Kidney (tissue), 14 donors: ENCODE measurements around the gene ABCG1. TPM values are rescaled to one million over a fixed set of nuclear protein-coding genes. Genes with fewer than 3 reads are reported as not detected.

ENCODE experiments used
- DNase-seq, 5 donors: peaks; one replicate each; pipeline ENCODE4 v3.0.0-alpha.2; 2013 to 2020
- FAIRE-seq: peaks from 2 replicates; lab custom pipeline; 2012; peaks lifted over from hg19 to GRCh38; lab: Jason Lieb, UNC
- H3K27ac ChIP-seq, 2 donors: one replicate each; pipeline ENCODE4 v1.7.0; 2013; ENCODE audit warnings: low read depth in 2 of 2, low read length in 2 of 2, inconsistent platforms in 1 of 2
- H3K27me3 ChIP-seq: one replicate; pipeline ENCODE4 v1.7.1; 2013; ENCODE audit warnings: low read length, inconsistent platforms; ENCODE audit not compliant: control insufficient read depth, insufficient read depth
- H3K36me3 ChIP-seq, 3 donors: one replicate each; pipeline versions ENCODE4 v1.7.0 to v1.7.1; 2013; ENCODE audit warnings: low read length in 3 of 3, control low read depth in 1 of 3, inconsistent platforms in 1 of 3; ENCODE audit not compliant: insufficient read depth in 3 of 3, control insufficient read depth in 2 of 3
- H3K4me1 ChIP-seq, 3 donors: one replicate each; pipeline versions ENCODE4 v1.7.0 to v1.7.1; 2013; ENCODE audit warnings: low read length in 3 of 3, inconsistent platforms in 1 of 3, low read depth in 1 of 3; ENCODE audit not compliant: control insufficient read depth in 2 of 3, insufficient read depth in 2 of 3
- H3K4me3 ChIP-seq, 3 donors: one replicate each; pipeline versions ENCODE4 v1.7.0 to v1.8.1; 2013; ENCODE audit warnings: low read length in 3 of 3, control low read depth in 1 of 3, inconsistent platforms in 1 of 3
- H3K9ac ChIP-seq, 3 donors: one replicate each; pipeline versions ENCODE4 v1.7.0 to v1.7.1; 2013; ENCODE audit warnings: low read length in 3 of 3, control low read depth in 1 of 3, inconsistent platforms in 1 of 3
- H3K9me3 ChIP-seq, 3 donors: one replicate each; pipeline versions ENCODE4 v1.7.0 to v1.7.1; 2013; ENCODE audit warnings: low read length in 3 of 3, control low read depth in 1 of 3, inconsistent platforms in 1 of 3; ENCODE audit not compliant: control insufficient read depth in 2 of 3, insufficient read depth in 1 of 3
- intact Hi-C: fragments of 100-400 bp; cut with DNase I; formaldehyde crosslinking; loops from one replicate; pipeline ENCODE4 v1.11.1; 2022
- polyA plus RNA-seq: library from polyadenylated mRNA; stranded (reverse); fragments of 350-450 nt; fragmentation: Illumina TruSeq; extraction: RNeasy Lipid Tissue Mini Kit (QIAGEN cat#74804); gene quantifications from one replicate; pipeline ENCODE4 v1.2.3, GENCODE V29; 2014; ENCODE audit warnings: low read depth, low replicate concordance; ENCODE audit not compliant: insufficient read depth
- total RNA-seq: library from RNA; stranded (reverse); fragmentation: NEBNext Ultra II Directional; extraction: Animal tissue kit (Norgen Biotek cat#: 25700); gene quantifications from one replicate; pipeline ENCODE4 v1.2.1, GENCODE V29; 2021
- TF ChIP-seq, protein P1 (sequence below): IDR thresholded peaks from 3 replicates; pipeline ENCODE4 v1.5.1; 2012; ENCODE audit warnings: mild to moderate bottlenecking, moderate library complexity, borderline replicate concordance; ENCODE audit not compliant: insufficient read depth; ENCODE audit errors: extremely low read depth
- donor health status: control.
- donor health status: control.
- donor health status: control.
- donor health status: control.
- donor health status: control.
- donor health status: DM: yes; HTN: yes; CAD: no.
- donor health status: Normal renal cell carcinoma (clear cell type).

The ABCG1 gene
- total and polyA plus RNA-seq, 2 donors from 2014 or later: 5.6 to 27.6 TPM

DNA sequence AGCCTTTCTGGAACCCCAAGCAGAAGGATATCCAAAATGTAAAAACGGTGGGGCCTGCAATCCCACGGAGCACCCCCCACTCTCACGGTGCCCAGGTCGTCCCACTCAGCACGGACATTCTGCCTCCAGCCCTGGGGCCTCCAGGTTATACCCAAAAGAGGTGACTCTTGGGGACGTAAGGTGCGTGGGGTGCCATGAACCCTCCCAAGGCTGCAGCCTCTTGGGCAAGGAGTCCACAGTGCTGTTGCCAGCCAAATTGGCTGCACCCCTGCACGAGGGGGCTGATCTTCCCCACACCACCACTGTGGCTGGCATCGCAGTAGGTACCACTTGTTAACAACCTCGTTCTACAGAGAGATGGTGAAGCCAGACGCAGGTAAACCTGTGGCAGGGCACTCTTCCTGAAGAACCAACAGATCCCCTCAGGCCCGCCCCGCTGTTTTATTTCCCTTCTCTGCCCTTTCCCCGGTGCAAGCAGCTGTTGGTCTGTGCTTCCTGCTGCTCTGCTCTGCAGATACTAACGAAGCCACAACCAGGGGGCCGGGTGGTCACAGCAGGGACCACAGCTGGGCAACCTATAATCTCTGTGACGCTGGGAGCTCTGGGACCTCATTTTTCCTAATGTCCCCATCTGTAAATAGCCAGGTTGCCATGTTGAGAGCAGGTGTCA, 87.6 kb downstream of the ABCG1 start:
- Histone ChIP-seq H3K4me3 (no peak overlapping the region), H3K27me3 (no peaks in the 10 kb centered on the region), H3K4me1 (peaks cover 0 to 3% (median 0%) of the 10 kb centered on the region in 3 donors), H3K27ac (no peak overlapping the region), H3K9ac (no peak overlapping the region), H3K9me3 (no peaks in the 10 kb centered on the region), H3K36me3 (no peaks in the 10 kb centered on the region)
- intact Hi-C loops: no loop called here
- TF ChIP-seq, protein P1, sequence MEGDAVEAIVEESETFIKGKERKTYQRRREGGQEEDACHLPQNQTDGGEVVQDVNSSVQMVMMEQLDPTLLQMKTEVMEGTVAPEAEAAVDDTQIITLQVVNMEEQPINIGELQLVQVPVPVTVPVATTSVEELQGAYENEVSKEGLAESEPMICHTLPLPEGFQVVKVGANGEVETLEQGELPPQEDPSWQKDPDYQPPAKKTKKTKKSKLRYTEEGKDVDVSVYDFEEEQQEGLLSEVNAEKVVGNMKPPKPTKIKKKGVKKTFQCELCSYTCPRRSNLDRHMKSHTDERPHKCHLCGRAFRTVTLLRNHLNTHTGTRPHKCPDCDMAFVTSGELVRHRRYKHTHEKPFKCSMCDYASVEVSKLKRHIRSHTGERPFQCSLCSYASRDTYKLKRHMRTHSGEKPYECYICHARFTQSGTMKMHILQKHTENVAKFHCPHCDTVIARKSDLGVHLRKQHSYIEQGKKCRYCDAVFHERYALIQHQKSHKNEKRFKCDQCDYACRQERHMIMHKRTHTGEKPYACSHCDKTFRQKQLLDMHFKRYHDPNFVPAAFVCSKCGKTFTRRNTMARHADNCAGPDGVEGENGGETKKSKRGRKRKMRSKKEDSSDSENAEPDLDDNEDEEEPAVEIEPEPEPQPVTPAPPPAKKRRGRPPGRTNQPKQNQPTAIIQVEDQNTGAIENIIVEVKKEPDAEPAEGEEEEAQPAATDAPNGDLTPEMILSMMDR: no peak
- FAIRE-seq (no peak), DNase-seq (peak in 1 of 5 donors; percentile 33)

DNA sequence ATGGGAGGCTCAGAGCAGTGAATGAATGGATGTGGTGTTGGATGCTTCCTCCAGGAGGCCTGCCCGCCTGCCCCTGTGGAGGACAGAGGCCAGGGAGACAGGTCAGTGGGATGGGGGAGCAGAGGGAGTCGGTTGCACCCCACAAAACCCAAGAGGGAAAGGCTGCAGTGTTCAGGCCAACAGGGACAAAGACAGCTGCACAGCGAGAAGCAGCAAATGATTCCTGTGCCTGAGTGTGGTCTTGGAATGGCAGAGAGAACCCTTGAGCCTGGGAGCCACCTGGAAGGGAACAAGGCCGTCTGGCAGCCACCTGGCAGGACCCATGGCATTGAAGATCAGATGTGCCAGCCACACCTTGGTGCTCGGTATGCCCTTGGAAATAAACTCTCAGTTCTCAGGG, 88.2 kb downstream of the ABCG1 start:
- peak in 1 of 5 donors; percentile 23 for DNase-seq
- no peak overlapping the region for H3K9ac ChIP-seq
- no peak overlapping the region for H3K4me3 ChIP-seq
- H3K27me3 ChIP-seq: no peaks in the 10 kb centered on the region
- FAIRE-seq: no peak
- peaks cover 0 to 3% (median 0%) of the 10 kb centered on the region in 3 donors for H3K4me1 ChIP-seq
- no peaks in the 10 kb centered on the region for H3K9me3 ChIP-seq
- intact Hi-C loops: no loop called here
- no peaks in the 10 kb centered on the region for H3K36me3 ChIP-seq
- TF ChIP-seq, protein P1: no peak
- H3K27ac ChIP-seq: no peak overlapping the region

DNA sequence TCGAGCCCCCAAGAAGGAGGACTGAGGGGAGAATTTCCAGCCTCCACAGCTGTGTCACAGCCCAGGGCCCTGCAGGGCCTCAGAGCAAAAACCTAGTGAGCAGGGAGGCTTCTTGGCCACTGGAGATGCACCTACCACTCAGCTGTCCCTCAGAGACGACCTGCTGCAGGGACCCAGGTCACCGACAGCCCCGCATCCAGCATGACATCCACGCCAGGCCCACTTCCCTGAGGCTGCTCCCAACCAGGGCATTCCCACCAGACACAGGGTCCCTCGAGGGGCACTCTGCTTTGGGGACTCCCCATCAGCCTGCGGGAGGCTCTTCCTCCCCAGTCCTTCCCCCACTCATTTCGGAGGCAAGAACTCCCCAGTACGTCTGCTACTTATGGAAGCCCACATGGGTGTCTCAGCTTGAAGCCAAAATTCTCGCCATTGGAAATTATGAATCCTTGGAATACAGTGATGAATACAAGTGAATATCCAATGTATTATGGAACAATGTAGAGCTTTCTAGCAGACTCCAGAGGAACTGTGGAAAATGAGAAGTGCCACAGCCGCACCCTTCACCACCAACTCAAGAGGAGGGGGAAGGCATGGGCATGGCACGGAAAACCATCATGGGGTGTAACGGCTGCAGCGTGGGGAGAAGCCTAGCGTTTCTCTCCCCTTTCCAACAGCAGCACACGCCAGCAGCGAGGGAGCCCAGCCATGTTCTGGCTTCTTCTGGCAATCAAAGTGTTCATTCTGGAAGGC, 89.4 kb downstream of the ABCG1 start:
- Histone ChIP-seq H3K27me3 (no peaks in the 10 kb centered on the region), H3K9ac (no peak overlapping the region), H3K4me1 (peaks cover 0 to 3% (median 0%) of the 10 kb centered on the region in 3 donors), H3K36me3 (no peaks in the 10 kb centered on the region), H3K27ac (no peak overlapping the region), H3K4me3 (no peak overlapping the region), H3K9me3 (no peaks in the 10 kb centered on the region)
- DNase-seq (no peak), FAIRE-seq (no peak)
- intact Hi-C loops: no loop called here
- TF ChIP-seq, protein P1: no peak
